HG03097 (cell line): Measurements from ENCODE around the gene CNKSR3.
"Not testable (repeated sequence)": the region's sequence is repeated elsewhere in the genome, so short reads cannot be mapped to it uniquely, and the experiment has no call there.

Experiments
- ATAC-seq: cut with Tn5 transposase; IDR thresholded peaks from one replicate; pipeline ENCODE4 v1.9.1; 2021; ENCODE audit not compliant: unreplicated experiment, low FRiP score

Gene CNKSR3

DNA sequence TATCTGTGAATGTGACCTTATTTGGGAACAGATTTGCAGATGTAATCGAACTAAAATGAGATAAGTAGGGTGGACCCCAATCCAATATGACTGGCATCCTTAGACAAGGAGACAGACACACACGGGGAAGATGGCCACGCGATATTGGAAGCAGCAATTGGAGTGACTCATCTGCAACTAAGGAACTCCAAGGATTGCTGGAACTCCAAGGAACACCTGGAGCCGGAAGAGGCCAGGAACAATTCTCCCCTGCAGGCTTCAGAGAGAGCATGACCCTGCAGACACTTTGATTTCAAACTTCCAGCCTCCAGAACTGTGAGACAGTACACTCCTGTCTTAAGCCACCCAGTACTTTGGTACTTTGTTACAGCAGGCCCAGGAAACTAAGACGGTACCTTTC, 19.5 kb upstream of the CNKSR3 start:
- ATAC-seq, result no peak

DNA sequence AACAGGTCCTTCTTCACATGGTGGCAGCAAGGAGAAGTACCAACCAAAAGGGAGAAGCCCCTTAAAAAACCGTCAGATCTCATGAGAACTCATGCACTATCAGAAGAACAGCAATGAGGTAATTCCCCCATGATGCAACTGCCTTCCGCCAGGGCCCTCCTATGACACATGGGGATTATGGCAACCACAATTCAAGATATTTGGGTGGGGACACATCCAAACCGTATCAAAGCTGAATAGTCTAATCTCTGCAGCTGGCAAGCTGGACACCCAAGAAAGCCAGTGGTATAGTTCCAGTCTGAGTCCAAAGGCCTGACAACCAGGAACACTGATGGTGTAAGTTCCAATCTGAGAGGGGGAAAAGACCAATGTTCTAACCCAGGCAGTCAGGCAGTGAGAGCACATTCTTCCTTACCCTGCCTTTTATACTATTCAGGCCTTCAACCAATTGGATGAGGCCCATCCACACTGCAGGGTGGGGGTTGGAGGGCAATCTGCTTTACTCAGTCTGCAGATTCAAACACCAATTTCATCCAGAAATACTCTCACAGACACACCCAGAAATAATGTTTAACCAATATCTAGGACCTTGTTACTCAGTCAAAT, 17.9 kb upstream of the CNKSR3 start:
- no peak for ATAC-seq

DNA sequence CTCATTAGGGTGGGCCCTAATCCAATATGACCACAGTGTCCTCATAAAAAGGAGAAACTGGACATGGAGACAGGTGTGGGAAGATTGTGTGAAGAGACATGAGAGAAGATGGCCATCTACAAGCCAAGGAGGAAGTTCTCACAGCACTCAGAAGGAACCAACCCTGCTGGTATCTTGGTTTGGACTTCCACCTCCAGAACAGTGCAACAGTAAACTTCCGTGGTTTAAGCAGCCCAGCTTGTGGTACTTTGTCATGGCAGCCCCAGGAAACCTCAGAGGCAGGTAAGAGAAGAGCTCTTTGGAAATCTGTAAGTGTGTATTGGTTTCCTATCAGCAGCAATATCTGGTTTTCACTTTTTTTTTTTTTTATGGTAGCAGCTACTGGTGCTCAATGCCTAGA, 16.5 kb upstream of the CNKSR3 start:
- no peak for ATAC-seq

DNA sequence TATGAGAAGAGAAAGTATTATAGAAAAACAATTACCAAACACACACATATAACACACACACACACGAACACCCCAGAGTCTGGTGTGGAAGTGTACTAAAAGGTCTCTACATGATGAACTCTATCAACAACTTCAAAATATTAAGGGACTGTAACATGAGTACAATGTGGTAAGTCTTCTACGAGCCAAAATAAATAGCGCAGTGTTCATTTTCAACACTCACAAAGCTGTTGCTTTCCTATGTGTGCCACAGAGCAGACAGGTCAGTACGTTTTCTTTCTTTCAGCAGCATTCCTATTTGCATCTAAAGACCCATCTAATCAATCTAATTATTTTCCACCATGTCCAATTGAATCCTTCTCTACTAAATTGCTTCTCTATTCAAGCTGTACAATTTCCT, 12.1 kb upstream of the CNKSR3 start:
- no peak for ATAC-seq

DNA sequence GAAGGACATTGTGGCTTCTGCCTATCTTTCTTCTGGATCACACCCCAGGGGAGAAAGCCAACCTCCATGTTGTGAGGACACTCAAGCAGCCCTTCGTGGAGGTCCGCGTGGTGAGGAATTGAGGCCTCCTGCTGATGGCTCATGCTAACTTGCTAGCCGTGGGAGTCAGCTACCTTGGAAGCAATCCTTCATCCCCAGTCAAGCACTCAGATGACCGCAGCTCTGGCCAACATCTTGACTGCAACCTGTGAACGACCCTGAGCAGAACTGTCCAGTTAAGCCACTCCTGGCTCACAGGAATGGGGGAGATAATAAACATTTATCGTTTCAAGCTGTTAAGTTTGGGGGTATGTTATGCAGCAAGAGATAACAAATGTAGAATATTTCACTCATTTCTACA, 10.9 kb upstream of the CNKSR3 start:
- no peak for ATAC-seq

DNA sequence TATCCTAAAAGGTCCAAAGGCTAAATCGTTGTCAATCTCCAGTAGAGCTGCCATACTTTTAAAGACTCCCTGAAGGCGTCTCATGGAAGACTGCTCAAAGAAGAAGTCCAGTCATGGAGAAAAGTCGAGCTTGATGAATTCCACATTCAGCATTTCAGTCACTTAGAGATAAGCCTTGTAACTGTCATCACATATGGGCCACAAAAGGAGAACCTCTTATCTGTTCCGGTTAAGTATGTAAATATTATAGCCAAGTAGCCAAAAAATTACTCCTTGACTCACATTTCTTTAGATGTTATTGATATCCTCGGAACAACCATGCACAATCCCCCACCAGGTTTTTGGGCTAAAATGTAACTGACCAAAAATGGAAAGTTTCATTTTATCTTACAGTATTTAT, 9.8 kb upstream of the CNKSR3 start:
- ATAC-seq, result no peak

DNA sequence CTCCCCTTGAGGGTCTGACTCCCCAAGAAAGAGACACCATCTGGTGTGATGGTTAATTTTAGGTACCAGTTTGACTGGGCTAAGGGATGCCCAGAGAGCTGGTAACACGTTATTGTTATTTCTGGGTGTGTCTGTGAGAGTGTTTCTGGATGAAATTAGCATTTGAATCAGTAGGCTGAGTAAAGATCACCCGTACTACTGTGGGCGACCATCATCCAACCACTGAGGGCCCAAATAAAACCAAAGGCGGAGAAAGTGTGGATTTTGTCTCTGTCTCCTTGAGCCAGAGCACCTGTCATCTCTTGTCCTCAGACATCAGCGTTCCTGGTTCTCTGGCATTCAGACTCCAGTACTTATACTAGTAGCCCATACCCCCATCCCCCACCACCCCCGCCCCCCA, 7.9 kb upstream of the CNKSR3 start:
- no peak for ATAC-seq

DNA sequence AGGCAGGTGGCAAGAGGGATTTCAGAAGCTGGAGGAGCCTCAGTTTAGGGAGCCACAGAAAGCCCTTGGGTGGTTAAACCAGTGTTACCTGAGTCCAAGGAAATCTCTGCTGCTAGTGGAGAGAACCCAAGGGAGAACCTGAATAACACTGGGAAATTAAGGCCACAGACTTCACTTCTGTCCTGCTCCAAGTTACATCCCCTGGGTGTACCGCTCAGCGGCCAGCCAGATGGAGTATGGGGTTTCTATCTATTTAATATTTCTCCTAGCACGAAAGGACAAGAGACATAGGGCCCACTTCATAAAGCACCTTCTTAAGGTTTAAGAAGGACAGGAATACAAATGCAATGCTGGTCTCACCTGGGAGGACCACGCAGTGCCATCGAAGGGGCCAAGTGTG, 5.8 kb upstream of the CNKSR3 start:
- no peak for ATAC-seq

DNA sequence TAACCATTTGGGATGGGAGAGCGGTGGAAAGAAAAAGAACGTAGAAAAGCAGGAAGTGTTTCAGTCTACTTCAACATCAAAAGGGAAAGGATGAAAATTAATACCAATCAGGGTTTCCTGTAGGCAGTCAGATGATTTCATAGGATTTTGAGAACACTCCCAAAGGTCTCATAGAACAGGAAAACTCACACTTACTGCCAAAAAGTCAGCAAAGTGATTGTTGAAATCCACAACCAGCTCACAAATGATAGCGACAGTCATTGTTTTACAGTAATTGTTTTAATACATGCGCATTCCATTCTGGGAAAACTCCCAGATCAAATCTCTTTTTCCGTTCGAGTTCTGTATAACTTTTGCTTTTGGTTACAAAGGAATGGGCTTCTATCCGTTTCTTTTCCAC, 5.3 kb upstream of the CNKSR3 start:
- no peak for ATAC-seq

DNA sequence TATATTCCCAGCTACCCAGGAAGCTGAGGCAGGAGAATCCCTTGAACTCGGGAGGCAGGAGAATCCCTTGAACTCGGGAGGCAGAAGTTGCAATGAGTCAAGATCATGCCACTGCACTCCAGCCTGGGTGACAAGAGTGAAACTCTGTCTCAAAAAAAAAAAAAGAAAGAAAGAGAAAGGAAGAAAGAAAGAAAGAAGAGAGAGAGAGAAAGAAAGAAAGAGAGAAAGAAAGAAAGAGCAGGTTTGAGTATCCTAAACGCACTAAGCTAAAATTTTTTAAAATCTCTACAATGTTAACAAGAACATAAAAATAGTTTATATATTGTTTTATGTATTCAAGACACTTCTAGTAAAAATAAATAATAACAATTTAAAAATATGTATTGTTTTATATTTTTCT, 4.6 kb upstream of the CNKSR3 start:
- not testable (repeated sequence) for ATAC-seq

DNA sequence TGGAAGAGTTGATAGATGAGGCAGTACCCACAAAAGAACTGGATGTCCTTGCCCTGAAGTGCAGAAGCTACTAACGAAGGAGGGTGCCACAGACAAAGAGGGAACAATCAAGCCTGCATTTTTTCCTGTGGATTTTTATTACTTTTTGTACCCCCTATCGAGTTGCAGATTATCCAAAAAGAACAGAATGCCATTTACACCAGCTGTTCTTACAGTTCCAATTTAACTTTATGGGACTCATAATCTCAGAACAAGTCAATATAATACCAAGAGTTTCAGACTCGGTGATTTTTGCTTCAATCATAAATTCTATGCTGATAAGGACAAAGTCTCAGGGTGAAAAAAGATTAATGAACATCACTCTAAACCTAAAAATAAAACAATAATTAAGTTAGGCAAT, 4.0 kb upstream of the CNKSR3 start:
- ATAC-seq, result no peak

DNA sequence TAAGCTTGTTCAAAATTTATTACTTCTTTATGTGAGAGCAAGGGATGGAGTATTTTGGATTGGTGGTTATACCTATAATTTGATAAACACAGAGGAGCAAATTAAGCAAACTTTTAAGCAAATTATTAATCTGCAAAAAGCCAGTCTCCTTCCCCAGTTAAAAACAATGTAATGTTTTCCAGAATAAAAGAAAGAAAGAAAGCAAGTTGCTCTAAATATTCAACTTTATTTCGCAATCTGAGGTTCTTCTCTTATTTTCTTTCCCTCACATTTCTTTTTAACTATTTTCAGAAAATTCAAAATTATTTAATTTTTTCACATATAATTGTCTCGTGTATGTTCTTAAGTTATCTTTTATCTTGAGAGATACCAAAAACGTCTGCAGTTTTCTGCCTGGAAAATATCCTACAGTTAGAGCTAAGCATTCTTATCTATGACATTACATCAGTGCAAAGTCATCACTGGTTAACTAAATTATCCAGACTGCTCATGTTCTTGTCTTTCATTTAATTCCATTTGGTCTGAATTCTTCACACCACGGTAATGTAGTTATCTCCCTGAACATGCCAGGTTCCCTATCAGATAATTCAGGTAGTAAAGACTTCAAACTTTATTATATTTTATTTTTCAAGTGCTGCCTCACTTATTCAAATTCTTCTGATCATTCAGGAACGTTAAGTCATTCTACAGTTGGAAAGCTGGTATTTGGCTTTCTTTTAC, 3.3 kb upstream of the CNKSR3 start:
- ATAC-seq, result no peak

DNA sequence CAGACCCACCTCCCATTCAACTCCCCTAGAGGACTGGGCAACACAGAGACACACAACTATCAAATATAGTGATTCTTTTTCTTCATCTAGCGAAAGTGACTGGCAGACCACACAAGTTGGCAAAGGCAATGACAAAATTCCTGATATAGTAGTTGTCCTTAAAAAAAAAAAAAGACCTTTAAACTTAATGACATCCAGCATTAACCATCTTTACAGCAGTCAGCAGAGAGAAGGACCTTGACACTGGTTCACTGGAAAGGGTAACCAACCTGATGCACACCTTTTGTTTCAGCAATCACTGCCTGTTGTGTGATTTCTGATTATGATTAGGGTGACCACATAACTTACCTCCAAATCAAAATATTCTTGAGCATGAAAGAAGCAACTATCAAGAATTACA, 1.7 kb upstream of the CNKSR3 start:
- no peak for ATAC-seq

DNA sequence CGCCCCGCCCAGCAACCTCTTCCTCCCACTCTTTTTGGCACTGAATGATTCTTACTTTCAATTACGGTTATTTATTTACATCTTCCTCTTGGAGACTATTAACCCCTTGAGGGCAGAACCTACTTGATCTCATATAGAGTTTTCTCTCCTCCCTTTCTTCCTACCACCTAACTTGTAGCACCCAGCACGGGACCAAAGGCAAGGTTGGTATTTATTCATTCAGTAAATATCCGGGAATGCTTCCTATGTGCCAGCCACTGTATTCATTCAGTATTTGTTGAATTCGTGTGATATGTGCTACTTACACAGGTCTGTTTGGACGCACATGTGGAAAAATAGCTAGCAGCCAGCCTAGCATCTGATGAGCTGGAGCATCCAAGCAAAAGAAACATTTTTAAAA, 1.3 kb upstream of the CNKSR3 start:
- no peak for ATAC-seq

DNA sequence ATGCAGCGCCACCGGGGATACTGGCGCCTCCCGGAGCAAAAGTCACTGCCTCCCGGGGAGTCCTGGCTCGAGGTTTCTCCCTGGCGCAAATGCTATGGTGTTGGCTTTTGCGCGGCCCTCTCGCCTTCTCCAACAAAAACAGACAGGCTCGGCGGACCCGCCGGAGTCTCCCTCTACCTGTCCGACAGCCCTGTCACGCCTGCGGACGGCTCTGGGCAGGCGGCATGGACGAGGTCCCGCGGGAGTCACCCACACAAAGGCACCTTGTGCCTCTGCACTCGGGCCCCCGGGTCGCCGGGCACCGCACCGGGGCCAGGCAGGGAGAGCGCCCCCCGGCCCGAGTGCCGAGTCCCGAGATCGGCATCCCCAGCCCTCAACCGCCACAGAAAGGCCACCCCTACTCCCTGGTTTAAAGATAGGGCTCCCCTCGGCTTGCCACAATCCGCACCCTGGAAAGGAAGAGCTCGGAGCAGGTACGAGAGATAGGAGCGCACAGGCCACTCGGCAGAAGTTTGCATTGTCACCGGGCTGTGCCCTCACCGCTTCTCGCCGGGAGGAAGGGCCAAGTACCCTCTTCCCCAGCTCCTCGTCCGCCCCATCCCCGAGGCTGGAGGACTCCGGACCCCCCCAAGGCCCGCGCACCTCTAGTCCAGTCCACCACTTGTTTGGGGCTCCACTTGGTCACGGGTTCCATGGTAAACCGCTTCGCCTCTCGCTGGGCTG, 903 bp downstream of the CNKSR3 start:
- ATAC-seq, result peak; percentile 18

DNA sequence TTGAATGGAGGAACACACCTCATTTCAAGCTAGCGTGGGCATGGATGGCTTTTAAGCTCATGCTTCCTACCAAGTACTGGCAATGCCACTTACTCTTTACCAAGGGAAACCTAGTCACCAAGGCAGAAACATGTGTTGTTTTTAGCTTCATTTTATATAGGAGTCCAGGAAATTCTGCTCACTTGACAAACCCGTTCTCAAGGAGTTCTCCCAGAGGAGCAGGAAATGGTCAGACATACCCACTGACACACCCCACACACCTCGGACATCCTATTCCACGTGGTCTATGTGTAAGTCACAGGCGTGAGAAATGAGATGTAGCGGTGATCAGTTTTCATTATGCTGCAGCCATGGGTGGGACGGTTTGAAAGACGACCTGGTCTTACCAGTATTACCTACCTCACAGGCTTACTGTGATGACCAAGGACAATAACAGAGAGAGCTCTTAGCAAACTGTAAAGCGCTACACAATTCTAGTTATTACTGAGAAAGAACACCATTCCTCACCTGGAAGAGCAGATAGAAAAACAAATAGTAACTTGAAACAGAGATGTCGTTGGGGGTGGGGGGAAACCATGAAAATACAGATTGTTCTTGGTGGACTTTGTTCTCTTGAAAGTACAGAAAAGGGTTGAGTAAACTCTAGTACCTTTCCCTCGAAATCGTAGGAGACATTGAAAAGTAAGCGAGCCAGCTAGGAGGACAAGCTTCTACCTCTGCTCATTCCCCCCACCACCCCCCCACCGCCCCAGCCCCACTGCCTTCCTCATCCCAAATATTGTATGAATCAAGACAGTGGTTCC, 1.7 kb downstream of the CNKSR3 start:
- no peak for ATAC-seq

DNA sequence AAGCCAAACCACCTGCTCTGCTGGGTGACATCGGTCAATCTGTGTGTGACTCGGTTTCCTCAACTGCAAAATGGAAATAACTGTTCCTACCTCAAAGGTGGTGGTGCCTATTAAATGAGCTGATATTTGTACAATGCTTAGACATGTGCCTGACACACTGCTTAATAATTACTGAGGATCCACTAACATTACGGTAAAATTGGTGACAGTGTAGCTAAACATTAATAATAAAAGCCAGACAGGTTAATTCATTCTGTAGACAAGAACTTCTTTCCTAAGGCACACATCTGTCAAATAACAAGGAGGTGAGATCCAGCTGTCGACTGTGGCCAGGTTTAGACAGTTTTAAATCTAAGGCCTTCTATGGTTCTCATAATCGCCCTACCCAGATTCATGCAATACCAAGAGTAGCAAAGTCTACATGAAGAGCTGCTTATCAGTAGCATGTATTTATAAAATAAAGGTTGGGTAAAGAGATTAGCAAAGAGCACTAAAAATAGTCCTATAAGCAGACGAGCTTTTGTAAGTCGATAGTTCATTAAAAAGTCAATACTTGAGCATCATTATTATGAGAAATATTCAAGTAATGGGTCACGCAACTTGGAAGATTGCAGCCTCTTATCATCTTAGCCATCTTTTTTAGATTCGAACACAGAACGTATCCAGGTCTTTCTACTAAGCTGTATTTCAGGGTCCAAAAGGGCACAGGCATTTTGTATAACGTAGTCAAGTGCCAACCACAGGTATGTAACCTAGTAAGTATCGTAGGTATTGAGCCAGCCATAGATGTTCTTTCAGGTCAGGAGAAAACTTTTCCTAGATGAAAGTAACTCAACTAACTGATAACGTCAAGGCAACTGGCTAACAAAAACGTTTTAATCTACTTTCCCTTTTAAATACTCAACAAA, 3.2 kb downstream of the CNKSR3 start:
- no peak for ATAC-seq

DNA sequence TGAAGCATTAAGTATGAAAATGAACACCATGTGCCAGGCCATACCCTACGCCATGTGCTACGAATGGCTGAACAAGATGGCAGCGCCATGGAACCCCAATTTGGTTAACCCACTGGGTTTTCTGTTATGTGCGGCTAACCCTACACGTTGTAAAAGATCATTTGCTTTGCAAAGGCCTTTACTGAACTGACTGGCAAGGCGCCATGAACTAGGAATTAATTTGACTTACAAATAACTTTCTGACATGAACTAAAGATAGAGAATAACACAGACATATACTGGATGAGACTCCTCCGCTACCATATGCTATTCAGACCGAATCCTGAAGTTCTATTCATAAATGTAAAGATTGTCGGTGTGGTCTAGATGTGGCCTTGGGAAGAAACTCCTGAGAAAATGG, 3.9 kb downstream of the CNKSR3 start:
- ATAC-seq, result no peak

DNA sequence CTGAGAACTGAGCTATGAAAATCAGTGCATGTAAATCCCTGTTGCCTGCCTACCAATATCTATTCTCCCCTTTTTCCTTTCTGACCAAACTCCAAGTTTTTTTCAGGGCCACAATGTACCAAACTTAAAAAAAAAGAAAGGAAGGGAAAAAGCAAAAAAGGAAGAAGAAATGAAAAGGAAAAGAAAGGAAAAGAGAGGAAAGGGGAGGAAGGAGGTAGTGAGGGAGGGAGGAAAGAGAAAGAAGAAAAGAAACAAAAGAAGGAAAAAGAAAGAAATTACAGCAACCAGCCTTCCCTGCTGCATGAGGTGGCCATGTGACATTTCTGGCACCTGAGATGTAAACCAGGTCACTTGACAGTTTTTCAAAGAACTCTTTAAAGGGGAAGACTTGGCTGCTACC, 4.4 kb downstream of the CNKSR3 start:
- ATAC-seq, result no peak

DNA sequence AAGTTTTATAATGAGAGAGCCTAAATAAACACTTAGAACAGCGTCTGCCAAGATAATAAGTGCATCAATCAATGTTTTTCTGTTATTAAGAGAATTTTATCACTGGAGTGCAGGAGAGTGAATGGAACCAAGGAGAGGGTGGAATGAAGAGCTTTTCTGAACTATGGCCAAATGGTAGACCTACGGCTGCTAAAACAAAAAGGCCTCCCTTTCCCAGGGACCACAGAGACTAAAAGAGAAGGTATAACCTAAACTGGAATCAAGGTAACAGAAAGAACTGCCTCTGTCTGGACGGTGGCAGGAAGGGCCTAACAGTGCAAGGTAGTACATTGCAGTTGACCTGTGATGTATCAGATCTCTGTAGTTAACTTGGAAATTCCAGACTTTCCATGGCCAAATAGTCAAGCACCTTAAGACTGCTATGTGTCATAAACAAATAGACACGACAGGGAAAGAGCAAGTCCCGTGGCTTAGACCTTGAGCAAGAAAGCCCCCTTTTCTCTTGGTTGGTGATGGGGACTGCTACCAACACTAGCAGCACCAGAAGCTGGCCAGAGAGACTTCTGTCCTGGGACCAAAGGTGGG, 5.5 kb downstream of the CNKSR3 start:
- ATAC-seq, result no peak
